Activated gamma-delta T cell treated with anti-CD3 and anti-CD28 coated beads, Interleukin-2, amount 50 U/mL, for 16 hours (primary cell): Measurements from ENCODE around the gene TTC28.
"Not testable (repeated sequence)": the region's sequence is repeated elsewhere in the genome, so short reads cannot be mapped to it uniquely, and the experiment has no call there.

Experiments
- DNase-seq: peaks from one replicate; pipeline ENCODE4 v3.0.0-alpha.2; 2020; ENCODE audit warnings: low read depth

TTC28 gene

DNA sequence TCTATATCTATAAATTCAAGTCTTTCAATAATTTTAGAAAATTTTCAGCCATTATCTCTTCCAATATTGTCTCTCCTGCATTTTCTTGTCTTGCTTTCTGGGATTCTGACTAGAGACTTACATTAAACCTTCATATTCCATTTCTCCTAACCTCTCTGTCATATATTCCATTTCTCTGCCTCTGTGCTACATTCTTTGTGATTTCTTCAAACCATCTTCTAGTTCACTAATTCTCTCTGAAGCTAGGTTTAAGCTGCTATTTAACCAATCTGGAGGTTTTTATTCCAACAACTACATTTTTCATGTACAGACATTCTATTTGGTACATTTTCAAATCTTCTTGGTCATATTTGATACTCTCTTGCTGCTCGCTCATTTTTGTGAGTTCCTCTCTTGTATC lies 122.5 kb downstream of the TTC28 start:
- DNase-seq = no peak

DNA sequence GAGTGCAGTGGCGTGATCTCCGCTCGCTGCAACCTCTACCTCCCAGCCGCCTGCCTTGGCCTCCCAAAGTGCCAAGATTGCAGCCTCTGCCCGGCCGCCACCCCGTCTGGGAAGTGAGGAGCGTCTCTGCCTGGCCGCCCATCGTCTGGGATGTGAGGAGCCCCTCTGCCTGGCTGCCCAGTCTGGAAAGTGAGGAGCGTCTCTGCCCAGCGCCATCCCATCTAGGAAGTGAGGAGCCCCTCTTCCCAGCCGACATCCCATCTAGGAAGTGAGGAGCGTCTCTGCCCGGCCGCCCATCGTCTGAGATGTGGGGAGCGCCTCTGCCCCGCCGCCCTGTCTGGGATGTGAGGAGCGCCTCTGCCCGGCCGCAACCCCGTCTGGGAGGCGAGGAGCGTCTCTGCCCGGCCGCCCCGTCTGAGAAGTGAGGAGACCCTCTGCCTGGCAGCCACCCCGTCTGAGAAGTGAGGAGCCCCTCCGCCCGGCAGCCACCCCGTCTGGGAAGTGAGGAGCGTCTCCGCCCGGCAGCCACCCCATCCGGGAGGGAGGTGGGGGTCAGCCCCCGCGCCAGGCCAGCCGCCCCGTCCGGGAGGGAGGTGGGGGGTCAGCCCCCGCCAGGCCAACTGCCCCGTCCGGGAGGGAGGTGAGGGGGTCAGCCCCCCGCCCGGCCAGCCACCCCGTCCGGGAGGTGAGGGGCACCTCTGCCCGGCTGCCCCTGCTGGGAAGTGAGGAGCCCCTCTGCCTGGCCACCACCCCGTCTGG lies 126.4 kb downstream of the TTC28 start:
- not testable (repeated sequence) for DNase-seq

GRCh38 chr22:28548406-28548805 lies 131.2 kb downstream of the TTC28 start:
- DNase-seq = no peak

DNA sequence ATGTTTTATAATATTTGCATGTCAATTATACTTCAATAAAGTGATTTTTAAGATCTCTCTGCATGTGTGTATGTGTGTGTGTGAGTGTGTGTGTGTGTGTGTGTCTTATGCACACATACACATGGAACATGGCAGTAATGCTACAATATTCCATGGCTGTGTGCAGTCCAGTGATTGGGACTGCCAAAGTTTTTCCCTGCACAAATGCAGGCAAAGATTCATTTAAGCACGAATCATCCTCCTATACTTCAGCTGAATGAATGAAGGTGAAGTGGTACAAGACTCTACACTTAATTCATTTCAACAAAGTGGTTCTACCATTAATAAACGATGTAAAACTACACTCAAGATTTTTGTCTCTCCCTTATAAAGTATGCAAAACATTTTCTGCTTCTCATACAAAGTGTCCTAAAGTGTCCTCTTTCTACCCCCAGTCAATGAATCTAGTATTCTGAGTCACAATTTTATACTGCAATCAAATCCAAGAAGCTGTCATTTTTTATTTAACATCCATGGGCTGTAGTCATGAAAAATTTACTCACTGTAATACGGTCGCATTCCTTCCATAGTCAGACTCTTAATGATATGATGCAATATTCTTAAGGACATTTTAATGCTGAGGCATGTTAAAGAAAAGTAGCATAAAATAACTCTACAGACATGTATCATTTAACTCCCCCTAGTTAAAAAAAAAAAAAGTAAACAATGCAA lies 132.4 kb downstream of the TTC28 start:
- no peak for DNase-seq

DNA sequence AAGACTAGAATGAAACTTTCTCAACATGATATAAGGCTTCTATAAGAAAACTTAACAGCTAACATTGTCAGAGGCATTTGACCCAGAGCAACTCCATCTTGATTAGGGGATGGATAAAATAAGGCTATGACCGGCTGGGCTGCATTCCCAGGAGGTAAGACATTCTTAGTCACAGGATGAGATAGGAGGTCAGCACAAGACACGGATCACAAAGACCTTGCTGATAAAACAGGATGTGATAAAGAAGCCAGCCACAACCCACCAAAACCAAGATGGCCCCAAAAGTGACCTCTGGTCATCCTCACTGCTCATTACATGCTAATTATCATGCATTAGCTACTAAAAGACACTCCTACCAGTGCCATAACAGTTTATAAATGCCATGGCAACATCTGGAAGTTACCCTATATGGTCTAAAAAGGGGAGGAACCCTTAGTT lies 135.2 kb downstream of the TTC28 start:
- no peak for DNase-seq

DNA sequence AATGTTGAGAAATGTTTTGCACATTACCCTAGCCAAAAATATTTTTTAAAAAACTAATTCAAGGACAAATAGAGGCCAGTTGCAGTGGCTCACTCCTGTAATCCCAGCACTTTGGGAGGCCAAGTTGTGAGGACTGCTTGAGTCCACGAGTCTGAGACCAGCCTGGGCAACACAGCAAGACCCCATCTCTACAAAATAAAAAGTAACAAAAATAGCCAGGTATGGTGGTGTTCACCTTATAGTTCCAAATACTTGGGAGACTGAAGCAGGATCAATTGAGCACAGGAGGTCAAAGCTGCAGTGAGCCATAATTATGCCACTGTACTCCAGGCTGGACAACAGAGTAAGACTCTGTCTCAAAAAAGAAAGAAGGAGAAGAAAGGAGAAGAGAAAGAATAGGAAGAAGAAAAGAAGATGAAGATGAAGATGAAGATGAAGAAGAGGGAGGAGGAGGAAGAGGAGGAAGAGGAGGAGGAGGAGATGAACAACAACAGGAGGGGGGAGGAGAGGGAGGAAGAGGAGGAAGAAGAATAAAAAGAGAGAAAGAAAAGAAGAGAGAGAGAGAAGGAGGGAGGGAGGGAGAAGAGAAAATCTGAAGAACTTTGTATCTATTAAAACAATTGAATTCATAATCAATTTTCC lies 136.5 kb downstream of the TTC28 start:
- DNase-seq = no peak

- DNase-seq = no peak
Measured at GRCh38 chr22:28541137-28541536, 138.5 kb downstream of the TTC28 start.

- DNase-seq = no peak
Measured at GRCh38 chr22:28538922-28539321, 140.7 kb downstream of the TTC28 start.

- DNase-seq = not testable (repeated sequence)
Measured at GRCh38 chr22:28530565-28530964, 149.1 kb downstream of the TTC28 start.

DNA sequence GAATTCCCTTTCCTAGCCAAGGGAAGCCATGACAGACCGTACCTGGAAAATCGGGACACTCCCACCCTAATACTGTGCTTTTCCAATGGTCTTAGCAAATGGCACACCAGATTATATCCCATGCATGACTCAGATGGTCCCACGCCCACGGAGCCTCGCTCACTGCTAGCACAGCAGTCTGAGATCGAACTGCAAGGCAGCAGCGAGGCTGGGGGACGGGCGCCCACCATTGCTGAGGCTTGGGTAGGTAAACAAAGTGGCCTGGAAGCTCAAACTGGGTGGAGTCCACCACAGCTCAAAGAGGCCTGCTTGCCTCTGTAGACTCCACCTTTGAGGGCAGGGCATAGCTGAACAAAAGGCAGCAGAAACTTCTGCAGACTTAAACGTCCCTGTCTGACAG lies 150.5 kb downstream of the TTC28 start:
- DNase-seq = not testable (repeated sequence)

DNA sequence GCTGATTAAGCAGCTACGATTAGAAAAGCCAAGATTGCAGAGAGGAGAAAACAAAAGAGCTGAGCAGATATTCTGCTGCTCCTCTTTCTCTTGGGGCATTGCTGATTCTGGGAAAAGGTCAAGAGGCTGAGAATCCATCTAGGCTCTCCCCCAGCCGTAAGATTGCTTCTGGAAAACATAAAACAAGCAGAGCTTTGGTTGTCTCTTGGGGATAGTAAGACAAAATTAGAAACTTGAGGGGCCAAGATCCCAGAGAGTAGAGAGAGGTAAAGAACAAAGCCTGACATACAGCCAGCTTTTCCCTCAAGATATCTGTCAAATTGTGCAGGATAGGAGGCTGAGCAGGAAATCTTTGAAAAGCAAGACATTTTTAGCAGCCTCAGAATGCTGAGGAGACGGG lies 158.2 kb downstream of the TTC28 start:
- no peak for DNase-seq

DNA sequence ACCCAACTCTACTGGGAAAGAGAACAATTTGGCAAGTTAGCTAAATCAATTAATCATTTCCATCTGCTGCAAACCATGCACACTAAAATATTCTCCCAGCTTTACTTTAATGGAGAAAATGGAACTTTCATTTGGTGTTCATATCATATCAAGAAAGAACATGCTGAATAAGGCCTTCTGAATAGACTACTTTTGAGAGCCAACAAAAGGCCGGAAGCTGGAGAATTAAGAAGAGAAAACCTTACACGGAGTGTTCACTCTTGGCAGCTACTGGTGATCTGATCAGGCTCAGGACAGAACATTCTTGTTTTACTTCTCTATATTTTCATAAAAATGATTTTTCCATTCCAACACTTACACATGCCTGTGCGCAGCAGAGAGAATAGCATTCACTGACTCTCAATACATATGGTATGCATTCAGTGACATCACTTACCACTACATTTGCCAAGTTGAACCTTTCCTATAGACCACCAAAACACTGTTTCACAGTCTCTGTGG lies 165.3 kb downstream of the TTC28 start:
- no peak for DNase-seq

DNA sequence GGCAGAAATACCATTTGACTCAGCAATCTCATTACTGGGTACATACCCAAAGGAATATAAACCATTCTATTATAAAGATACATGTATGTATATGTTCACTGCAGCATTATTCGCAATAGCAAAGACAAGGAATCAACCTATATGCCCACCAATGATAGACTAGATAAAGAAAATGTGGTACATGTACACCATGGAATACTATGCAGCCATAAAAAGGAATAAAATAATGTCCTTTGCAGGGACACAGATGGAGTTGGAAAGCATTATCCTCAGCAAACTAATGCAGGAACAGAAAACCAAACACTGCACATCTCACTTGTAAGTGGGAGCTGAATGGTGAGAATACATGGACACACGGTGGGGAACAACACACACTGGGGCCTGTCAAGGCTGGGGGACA lies 167.3 kb downstream of the TTC28 start:
- not testable (repeated sequence) for DNase-seq

DNA sequence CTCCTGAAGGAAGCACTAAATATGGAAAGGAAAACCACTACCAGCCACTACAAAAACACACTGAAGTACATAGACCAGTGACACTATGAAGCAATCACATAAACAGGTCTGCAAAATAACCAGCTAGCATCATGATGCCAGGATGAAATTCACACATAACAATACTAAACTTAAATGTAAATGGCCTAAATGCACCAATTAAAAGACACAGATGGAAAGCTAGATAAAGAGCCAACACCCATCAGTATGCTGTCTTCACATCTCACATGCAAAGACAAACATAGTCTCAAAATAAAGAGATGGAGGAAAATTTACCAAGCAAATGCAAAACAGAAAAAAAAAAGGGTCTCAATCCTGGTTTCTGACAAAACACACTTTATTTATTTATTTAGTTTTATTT lies 171.7 kb downstream of the TTC28 start:
- no peak for DNase-seq

DNA sequence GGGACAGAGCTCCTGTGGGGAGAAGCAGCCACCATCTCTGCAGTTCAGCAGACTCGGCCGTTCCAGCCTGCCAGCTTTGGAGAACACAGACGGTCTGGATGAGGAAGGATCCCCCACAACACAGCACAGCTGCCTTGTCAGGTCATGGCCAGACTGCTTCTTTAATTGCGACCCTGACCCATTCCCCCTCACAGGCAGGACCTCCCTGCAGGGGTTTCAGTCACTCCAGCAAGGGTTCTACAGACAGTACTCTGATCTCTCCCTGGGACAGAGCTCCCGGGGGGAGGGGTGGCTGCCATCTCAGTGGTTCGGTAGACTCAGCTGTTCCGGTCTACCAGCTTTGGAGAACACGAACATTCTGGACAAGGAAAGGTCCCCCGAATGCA lies 173.5 kb downstream of the TTC28 start:
- no peak for DNase-seq

DNA sequence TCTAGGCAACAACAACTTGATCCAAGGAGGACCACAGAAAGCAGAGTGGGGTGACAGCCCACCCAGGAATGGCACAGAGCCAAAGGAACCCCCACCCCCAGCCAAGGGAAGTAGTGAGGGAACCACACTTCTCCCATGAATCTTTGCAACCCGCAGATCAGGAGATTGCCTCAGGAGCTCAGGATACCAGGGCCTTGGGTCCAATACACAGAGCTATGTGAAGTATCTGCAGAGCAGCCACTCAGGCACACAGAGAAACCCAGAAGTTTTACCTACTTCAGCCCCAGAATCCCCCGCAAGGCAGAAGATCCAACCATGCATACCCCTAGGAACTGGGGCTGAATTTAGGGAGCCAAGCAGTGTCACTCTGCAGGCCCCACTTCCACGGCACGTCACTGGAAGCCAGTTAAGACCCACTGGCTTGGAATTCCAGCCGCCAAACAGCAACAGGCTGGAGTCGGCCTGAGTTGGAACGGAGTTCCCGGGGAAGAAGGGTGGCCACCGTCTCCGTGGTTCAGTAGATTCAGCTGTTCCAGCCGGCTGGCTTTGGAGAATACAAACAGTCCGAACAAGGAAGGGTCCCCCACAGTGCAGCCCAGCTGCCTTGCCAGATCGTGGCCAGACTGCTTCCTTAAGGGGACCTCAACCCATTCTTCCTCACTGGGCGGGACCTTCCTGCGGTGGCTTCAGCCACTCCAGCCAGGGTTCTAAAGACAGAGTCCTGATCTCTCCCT lies 174.1 kb downstream of the TTC28 start:
- no peak for DNase-seq

GRCh38 chr22:28500006-28500405 lies 179.6 kb downstream of the TTC28 start:
- no peak for DNase-seq

DNA sequence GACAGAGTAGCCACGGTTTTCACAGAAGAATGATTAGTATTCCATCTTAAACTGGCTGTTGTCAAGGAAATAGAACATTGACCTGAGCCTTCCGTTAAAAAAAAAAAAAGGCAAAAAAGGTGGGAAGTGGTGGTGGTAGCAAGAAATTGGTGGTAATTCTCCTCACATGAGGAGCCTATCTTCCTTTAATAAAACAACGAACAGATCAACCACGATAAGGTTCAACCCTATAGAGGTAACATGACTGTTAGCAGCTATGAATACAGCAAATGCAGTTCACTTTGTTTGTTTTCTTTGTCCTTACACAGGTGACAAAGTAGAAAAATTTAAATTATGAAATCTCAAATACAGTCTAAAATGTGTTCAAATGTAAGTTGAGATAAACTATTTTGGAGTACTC lies 181.6 kb downstream of the TTC28 start:
- DNase-seq = no peak

GRCh38 chr22:28497188-28497587 lies 182.5 kb downstream of the TTC28 start:
- DNase-seq = no peak

DNA sequence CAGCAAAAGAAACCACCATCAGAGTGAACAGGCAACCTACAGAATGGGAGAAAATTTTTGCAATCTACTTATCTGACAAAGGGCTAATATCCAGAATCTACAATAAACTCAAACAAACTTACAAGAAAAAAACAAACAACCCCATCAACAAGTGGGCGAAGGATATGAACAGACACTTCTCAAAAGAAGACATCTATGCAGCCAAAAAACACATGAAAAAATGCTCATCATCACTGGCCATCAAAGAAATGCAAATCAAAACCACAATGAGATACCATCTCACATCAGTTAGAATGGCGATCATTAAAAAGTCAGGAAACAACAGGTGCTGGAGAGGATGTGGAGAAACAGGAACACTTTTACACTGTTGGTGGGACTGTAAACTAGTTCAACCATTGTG lies 188.4 kb downstream of the TTC28 start:
- not testable (repeated sequence) for DNase-seq

- DNase-seq = no peak
Measured at GRCh38 chr22:28488825-28489224, 190.8 kb downstream of the TTC28 start.

GRCh38 chr22:28484662-28485061 lies 195.0 kb downstream of the TTC28 start:
- DNase-seq = no peak
